GM19351 (cell line): Measurements from ENCODE around the gene CDH23.
A peak's percentile ranks its signal among the peaks of the same experiment; 100 is the strongest.

ENCODE experiments used
- ATAC-seq: cut with Tn5 transposase; IDR thresholded peaks from one replicate; pipeline ENCODE4 v1.9.1; 2021; ENCODE audit warnings: mild to moderate bottlenecking, moderate library complexity; ENCODE audit not compliant: unreplicated experiment

Gene CDH23

GRCh38 chr10:71648254-71648932 is 251.7 kb downstream of the CDH23 start:
- no peak for ATAC-seq

- ATAC-seq: no peak
Observed at GRCh38 chr10:71648933-71649320, 252.2 kb downstream of the CDH23 start.

- peak; percentile 69 for ATAC-seq
Observed at GRCh38 chr10:71649631-71650030, 252.9 kb downstream of the CDH23 start.

- ATAC-seq: no peak
Observed at GRCh38 chr10:71650397-71650796, 253.7 kb downstream of the CDH23 start.

- ATAC-seq: no peak
Observed at GRCh38 chr10:71651428-71651827, 254.7 kb downstream of the CDH23 start.

GRCh38 chr10:71651928-71652327 is 255.2 kb downstream of the CDH23 start:
- no peak for ATAC-seq

GRCh38 chr10:71653044-71653443 is 256.3 kb downstream of the CDH23 start:
- no peak for ATAC-seq

GRCh38 chr10:71656220-71656619 is 259.5 kb downstream of the CDH23 start:
- no peak for ATAC-seq

GRCh38 chr10:71657604-71658466 is 261.1 kb downstream of the CDH23 start:
- no peak for ATAC-seq

GRCh38 chr10:71658467-71658745 is 261.7 kb downstream of the CDH23 start:
- no peak for ATAC-seq

- ATAC-seq: no peak
Observed at GRCh38 chr10:71659111-71659634, 262.5 kb downstream of the CDH23 start.

- ATAC-seq: no peak
Observed at GRCh38 chr10:71659737-71660136, 263.0 kb downstream of the CDH23 start.

GRCh38 chr10:71660313-71660712 is 263.6 kb downstream of the CDH23 start:
- ATAC-seq: no peak

- ATAC-seq: no peak
Observed at GRCh38 chr10:71661060-71661622, 264.4 kb downstream of the CDH23 start.

- ATAC-seq: no peak
Observed at GRCh38 chr10:71661779-71662336, 265.1 kb downstream of the CDH23 start.

GRCh38 chr10:71663311-71663710 is 266.6 kb downstream of the CDH23 start:
- no peak for ATAC-seq

GRCh38 chr10:71664585-71664984 is 267.9 kb downstream of the CDH23 start:
- no peak for ATAC-seq

GRCh38 chr10:71665456-71665855 is 268.7 kb downstream of the CDH23 start:
- ATAC-seq: no peak

- no peak for ATAC-seq
Observed at GRCh38 chr10:71666639-71667386, 270.1 kb downstream of the CDH23 start.

GRCh38 chr10:71667387-71667752 is 270.6 kb downstream of the CDH23 start:
- ATAC-seq: no peak
